Measurements from ENCODE around the gene SCAMP4.
A peak's percentile ranks its signal among the peaks of the same experiment; 100 is the strongest.

SCAMP4 gene

GRCh38 chr19:1924320-1924961 lies 19.2 kb downstream of the SCAMP4 start:
- DNase-seq: no peak
- H3K4me3 ChIP-seq (ENCODE audit: control insufficient read depth in 1 of 7, extremely low read depth in 1 of 7, insufficient read depth in 4 of 7, low read depth in 2 of 7, low read length in 6 of 7): no peak overlapping the region
- H3K4me1 ChIP-seq (ENCODE audit: control extremely low read depth in 1 of 4, control insufficient read depth in 4 of 4, insufficient read depth in 4 of 4, low read length in 3 of 4): peaks cover 0 to 5% (median 4%) of the 10 kb centered on the region in 4 experiments
- 97% methylated on average over 31 of the region's 35 CpGs for WGBS (ENCODE audit: insufficient coverage)
- H3K36me3 ChIP-seq (ENCODE audit: control insufficient read depth in 4 of 4, insufficient read depth in 4 of 4, low read length in 3 of 4): peaks cover 0 to 50% (median 28%) of the 10 kb centered on the region in 4 experiments
- no peaks in the 10 kb centered on the region for H3K27me3 ChIP-seq (replicated peaks in 2 of 5; ENCODE audit: control insufficient read depth in 4 of 5, insufficient read depth in 5 of 5, low read length in 4 of 5)
- H3K9me3 ChIP-seq (ENCODE audit: control extremely low read depth in 1 of 5, control insufficient read depth in 4 of 5, insufficient read depth in 2 of 5, low read depth in 1 of 5, low read length in 4 of 5): no peaks in the 10 kb centered on the region
- CTCF ChIA-PET: interaction anchor here (1.0 to 1.3 kb wide), 5 partner anchors 21 to 156 kb away, joined by 3 to 4 read pairs (median 3); no protein-coding TSS in a partner anchor
- H3K27ac ChIP-seq (ENCODE audit: insufficient read depth in 1 of 2, low read depth in 1 of 2, low read length in 2 of 2, poor library complexity in 1 of 2, severe bottlenecking in 2 of 2): no peak overlapping the region
- POLR2A ChIA-PET: no interaction called here

GRCh38 chr19:1925544-1925943 lies 20.3 kb downstream of the SCAMP4 start:
- WGBS (ENCODE audit: insufficient coverage): 90% methylated on average over 11 of the region's 16 CpGs
- peaks cover 0 to 13% (median 11%) of the 10 kb centered on the region in 4 experiments for H3K4me1 ChIP-seq (ENCODE audit: control extremely low read depth in 1 of 4, control insufficient read depth in 4 of 4, insufficient read depth in 4 of 4, low read length in 3 of 4)
- CTCF ChIA-PET: no interaction called here
- POLR2A ChIA-PET: no interaction called here
- H3K36me3 ChIP-seq (ENCODE audit: control insufficient read depth in 4 of 4, insufficient read depth in 4 of 4, low read length in 3 of 4): peaks cover 0 to 42% (median 24%) of the 10 kb centered on the region in 4 experiments
- no peak overlapping the region for H3K27ac ChIP-seq (ENCODE audit: insufficient read depth in 1 of 2, low read depth in 1 of 2, low read length in 2 of 2, poor library complexity in 1 of 2, severe bottlenecking in 2 of 2)
- H3K27me3 ChIP-seq (replicated peaks in 2 of 5; ENCODE audit: control insufficient read depth in 4 of 5, insufficient read depth in 5 of 5, low read length in 4 of 5): no peaks in the 10 kb centered on the region
- no peak for DNase-seq
- H3K4me3 ChIP-seq (ENCODE audit: control insufficient read depth in 1 of 7, extremely low read depth in 1 of 7, insufficient read depth in 4 of 7, low read depth in 2 of 7, low read length in 6 of 7): no peak overlapping the region
- H3K9me3 ChIP-seq (ENCODE audit: control extremely low read depth in 1 of 5, control insufficient read depth in 4 of 5, insufficient read depth in 2 of 5, low read depth in 1 of 5, low read length in 4 of 5): no peaks in the 10 kb centered on the region

GRCh38 chr19:1929021-1929742 lies 24.0 kb downstream of the SCAMP4 start:
- POLR2A ChIA-PET: interaction anchor here (0.5 to 1.1 kb wide), 2 partner anchors 13 to 496 kb away, joined by 3 to 4 read pairs; no protein-coding TSS in a partner anchor
- peak overlapping the region in 6 of 7 experiments; percentile 39 to 77 (median 60) for H3K4me3 ChIP-seq (ENCODE audit: control insufficient read depth in 1 of 7, extremely low read depth in 1 of 7, insufficient read depth in 4 of 7, low read depth in 2 of 7, low read length in 6 of 7)
- WGBS (ENCODE audit: insufficient coverage): 14% methylated on average over 25 of the region's 42 CpGs

GRCh38 chr19:1931445-1931844 lies 26.2 kb downstream of the SCAMP4 start:
- ChIA-PET POLR2A (no interaction called here), CTCF (interaction anchor here (2.1 to 3.0 kb wide), 2 partner anchors 33 to 36 kb away, joined by 6 to 18 read pairs; no protein-coding TSS in a partner anchor)
- 100% methylated on average over 1 of the region's 1 CpG for WGBS (ENCODE audit: insufficient coverage)
- no peak for DNase-seq
- peaks cover 0 to 16% (median 11%) of the 10 kb centered on the region in 4 experiments for H3K4me1 ChIP-seq (ENCODE audit: control extremely low read depth in 1 of 4, control insufficient read depth in 4 of 4, insufficient read depth in 4 of 4, low read length in 3 of 4)
- H3K9me3 ChIP-seq (ENCODE audit: control extremely low read depth in 1 of 5, control insufficient read depth in 4 of 5, insufficient read depth in 2 of 5, low read depth in 1 of 5, low read length in 4 of 5): peaks cover 0 to 1% (median 0%) of the 10 kb centered on the region in 5 experiments
- no peaks in the 10 kb centered on the region for H3K27me3 ChIP-seq (replicated peaks in 2 of 5; ENCODE audit: control insufficient read depth in 4 of 5, insufficient read depth in 5 of 5, low read length in 4 of 5)
- no peak overlapping the region for H3K4me3 ChIP-seq (ENCODE audit: control insufficient read depth in 1 of 7, extremely low read depth in 1 of 7, insufficient read depth in 4 of 7, low read depth in 2 of 7, low read length in 6 of 7)
- no peak overlapping the region for H3K27ac ChIP-seq (ENCODE audit: insufficient read depth in 1 of 2, low read depth in 1 of 2, low read length in 2 of 2, poor library complexity in 1 of 2, severe bottlenecking in 2 of 2)
- no peaks in the 10 kb centered on the region for H3K36me3 ChIP-seq (ENCODE audit: control insufficient read depth in 4 of 4, insufficient read depth in 4 of 4, low read length in 3 of 4)

More at GRCh38 chr19:1929021-1929742, 24.0 kb downstream of the SCAMP4 start:
- DNase-seq: peak; percentile 78 to 87 (median 86)
- Histone ChIP-seq H3K36me3 (ENCODE audit: control insufficient read depth in 4 of 4, insufficient read depth in 4 of 4, low read length in 3 of 4) (peaks cover 0 to 13% (median 8%) of the 10 kb centered on the region in 4 experiments), H3K27me3 (replicated peaks in 2 of 5; ENCODE audit: control insufficient read depth in 4 of 5, insufficient read depth in 5 of 5, low read length in 4 of 5) (no peaks in the 10 kb centered on the region), H3K27ac (ENCODE audit: insufficient read depth in 1 of 2, low read depth in 1 of 2, low read length in 2 of 2, poor library complexity in 1 of 2, severe bottlenecking in 2 of 2) (no peak overlapping the region), H3K4me1 (ENCODE audit: control extremely low read depth in 1 of 4, control insufficient read depth in 4 of 4, insufficient read depth in 4 of 4, low read length in 3 of 4) (peaks cover 0 to 16% (median 11%) of the 10 kb centered on the region in 4 experiments), H3K9me3 (ENCODE audit: control extremely low read depth in 1 of 5, control insufficient read depth in 4 of 5, insufficient read depth in 2 of 5, low read depth in 1 of 5, low read length in 4 of 5) (peaks cover 0 to 1% (median 0%) of the 10 kb centered on the region in 5 experiments)
- CTCF ChIA-PET: interaction anchor here (0.8 to 3.0 kb wide), 12 partner anchors 10 to 101 kb away, joined by 3 to 18 read pairs (median 4); no protein-coding TSS in a partner anchor

GRCh38 chr19:1932395-1932794 lies 27.2 kb downstream of the SCAMP4 start:
- Histone ChIP-seq H3K36me3 (ENCODE audit: control insufficient read depth in 4 of 4, insufficient read depth in 4 of 4, low read length in 3 of 4) (no peaks in the 10 kb centered on the region), H3K27ac (ENCODE audit: insufficient read depth in 1 of 2, low read depth in 1 of 2, low read length in 2 of 2, poor library complexity in 1 of 2, severe bottlenecking in 2 of 2) (no peak overlapping the region), H3K9me3 (ENCODE audit: control extremely low read depth in 1 of 5, control insufficient read depth in 4 of 5, insufficient read depth in 2 of 5, low read depth in 1 of 5, low read length in 4 of 5) (peaks cover 0 to 1% (median 0%) of the 10 kb centered on the region in 5 experiments), H3K4me1 (ENCODE audit: control extremely low read depth in 1 of 4, control insufficient read depth in 4 of 4, insufficient read depth in 4 of 4, low read length in 3 of 4) (peaks cover 0 to 16% (median 11%) of the 10 kb centered on the region in 4 experiments), H3K27me3 (replicated peaks in 2 of 5; ENCODE audit: control insufficient read depth in 4 of 5, insufficient read depth in 5 of 5, low read length in 4 of 5) (no peaks in the 10 kb centered on the region), H3K4me3 (ENCODE audit: control insufficient read depth in 1 of 7, extremely low read depth in 1 of 7, insufficient read depth in 4 of 7, low read depth in 2 of 7, low read length in 6 of 7) (no peak overlapping the region)
- ChIA-PET POLR2A (no interaction called here), CTCF (interaction anchor here (1.0 to 1.7 kb wide), 4 partner anchors 12 to 32 kb away, joined by 3 to 6 read pairs (median 4); no protein-coding TSS in a partner anchor)
- WGBS (ENCODE audit: insufficient coverage): 94% methylated on average over 6 of the region's 8 CpGs
- DNase-seq: no peak

GRCh38 chr19:1933244-1933643 lies 28.0 kb downstream of the SCAMP4 start:
- WGBS (ENCODE audit: insufficient coverage): 78% methylated on average over 7 of the region's 7 CpGs
- H3K27me3 ChIP-seq (replicated peaks in 2 of 5; ENCODE audit: control insufficient read depth in 4 of 5, insufficient read depth in 5 of 5, low read length in 4 of 5): no peaks in the 10 kb centered on the region
- H3K4me3 ChIP-seq (ENCODE audit: control insufficient read depth in 1 of 7, extremely low read depth in 1 of 7, insufficient read depth in 4 of 7, low read depth in 2 of 7, low read length in 6 of 7): no peak overlapping the region
- no peaks in the 10 kb centered on the region for H3K36me3 ChIP-seq (ENCODE audit: control insufficient read depth in 4 of 4, insufficient read depth in 4 of 4, low read length in 3 of 4)
- peak in 2 of 3 donors; percentile 24 to 31 for DNase-seq
- peaks cover 0 to 16% (median 11%) of the 10 kb centered on the region in 4 experiments for H3K4me1 ChIP-seq (ENCODE audit: control extremely low read depth in 1 of 4, control insufficient read depth in 4 of 4, insufficient read depth in 4 of 4, low read length in 3 of 4)
- peaks cover 0 to 1% (median 0%) of the 10 kb centered on the region in 5 experiments for H3K9me3 ChIP-seq (ENCODE audit: control extremely low read depth in 1 of 5, control insufficient read depth in 4 of 5, insufficient read depth in 2 of 5, low read depth in 1 of 5, low read length in 4 of 5)
- POLR2A ChIA-PET: interaction anchor here (0.7 kb wide), 1 partner anchor 13 kb away, joined by 3 read pairs; no protein-coding TSS in a partner anchor
- CTCF ChIA-PET: interaction anchor here (1.1 to 1.7 kb wide), 2 partner anchors 13 to 33 kb away, joined by 3 to 6 read pairs; no protein-coding TSS in a partner anchor
- H3K27ac ChIP-seq (ENCODE audit: insufficient read depth in 1 of 2, low read depth in 1 of 2, low read length in 2 of 2, poor library complexity in 1 of 2, severe bottlenecking in 2 of 2): no peak overlapping the region
